ENCODE results near the gene PLOD3. TPM values are rescaled to one million over a fixed set of nuclear protein-coding genes. Genes with fewer than 3 reads are reported as not detected.
A peak's percentile ranks its signal among the peaks of the same experiment; 100 is the strongest.

The PLOD3 gene
- total RNA-seq, 1 experiment from 2014 or later, result 48.3 TPM

- TF ChIP-seq MAX (CRISPR knock-in tag; IDR thresholded peaks at IDR 0.05) (peak; percentile 19; the same call in 1 of the 2 replicates), FOXK1 (CRISPR knock-in tag; IDR thresholded peaks at IDR 0.05) (0 out of 2 replicates have a peak, but pooled peaks have one; percentile 16), ZNF532 (CRISPR knock-in tag; IDR thresholded peaks at IDR 0.05; ENCODE audit: borderline replicate concordance) (no peak), USF2 (CRISPR knock-in tag; IDR thresholded peaks at IDR 0.05) (peak; percentile 45), IRF1 (CRISPR knock-in tag; IDR thresholded peaks at IDR 0.05) (peak; percentile 64; the same call in 1 of the 2 replicates)
These were observed 53.1 kb downstream of the PLOD3 start (continued) for GRCh38 chr7:101164071-101164840.

GRCh38 chr7:101163279-101164070, 53.9 kb downstream of the PLOD3 start:
- ChIA-PET POLR2A (no interaction called here), CTCF (interaction anchor here (0.6 to 9.0 kb wide), 12 partner anchors 7 to 269 kb away, joined by 3 to 103 read pairs (median 4); no protein-coding TSS in a partner anchor)
- peak; percentile 70 for DNase-seq (ENCODE audit: low spot score)
- H3K4me3 Mint-ChIP-seq, result peak overlapping the region; percentile 81
- peak; percentile 1 for ATAC-seq
- peaks cover 49% of the 10 kb centered on the region for H3K27me3 Mint-ChIP-seq (ENCODE audit: low read depth)
- peaks cover 62% of the 10 kb centered on the region for H3K4me1 Mint-ChIP-seq
- H3K9me3 Mint-ChIP-seq, result no peaks in the 10 kb centered on the region
- H3K27ac Mint-ChIP-seq, result no peak overlapping the region
- H3K36me3 Mint-ChIP-seq, result peaks cover 2% of the 10 kb centered on the region; the same call in 1 of the 2 replicates
- TF ChIP-seq SMAD3 (CRISPR knock-in tag; IDR thresholded peaks at IDR 0.05; ENCODE audit: borderline replicate concordance), result 0 out of 2 replicates have a peak, but pooled peaks have one; percentile 33
- TF ChIP-seq ZNF512 (CRISPR knock-in tag; IDR thresholded peaks at IDR 0.05; ENCODE audit: borderline replicate concordance), result no peak
- TF ChIP-seq PREB (CRISPR knock-in tag; IDR thresholded peaks at IDR 0.05; ENCODE audit: borderline replicate concordance), result no peak
- no peak for TF ChIP-seq SOX15 (CRISPR knock-in tag; IDR thresholded peaks at IDR 0.05)
- TF ChIP-seq ZNF671 (CRISPR knock-in tag; IDR thresholded peaks at IDR 0.05), result no peak
- TF ChIP-seq ZNF138 (CRISPR knock-in tag; conservative IDR thresholded peaks at IDR 0.05), result no peak
- no peak for TF ChIP-seq ATF1 (CRISPR knock-in tag; IDR thresholded peaks at IDR 0.05)
- peak; percentile 13; the same call in 1 of the 2 replicates for TF ChIP-seq MYBL2 (CRISPR knock-in tag; IDR thresholded peaks at IDR 0.05)
- TF ChIP-seq CREM (CRISPR knock-in tag; IDR thresholded peaks at IDR 0.05), result no peak
- no peak for TF ChIP-seq AFF4 (CRISPR knock-in tag; IDR thresholded peaks at IDR 0.05; ENCODE audit: borderline replicate concordance)
- no peak for TF ChIP-seq RELA (CRISPR knock-in tag; IDR thresholded peaks at IDR 0.05; ENCODE audit: borderline replicate concordance)
- peak; percentile 63 for TF ChIP-seq SP1 (CRISPR knock-in tag; conservative IDR thresholded peaks at IDR 0.05)
- TF ChIP-seq FOXP1 (CRISPR knock-in tag; IDR thresholded peaks at IDR 0.05; ENCODE audit: borderline replicate concordance), result no peak; the same call in 1 of the 2 replicates
- no peak for TF ChIP-seq NR3C1 (CRISPR knock-in tag; conservative IDR thresholded peaks at IDR 0.05; ENCODE audit: low read depth)

Data from WTC11 (cell line).